Liver (tissue), 9 donors: ENCODE results near the gene IL3. TPM values are rescaled to one million over a fixed set of nuclear protein-coding genes. Genes with fewer than 3 reads are reported as not detected.

Experiments used
- DNase-seq: peaks from one replicate; pipeline ENCODE4 v3.0.0-alpha.2; 2017; ENCODE audit warnings: low spot score
- H3K27ac ChIP-seq, 2 donors: one replicate each; pipeline ENCODE4 v1.7.0; 2013; ENCODE audit warnings: inconsistent platforms in 2 of 2, low read length in 2 of 2, control low read depth in 1 of 2, low read depth in 1 of 2, mild to moderate bottlenecking in 1 of 2
- H3K27me3 ChIP-seq, 4 donors: one replicate each; pipeline versions ENCODE4 v1.6.1 to v1.7.0; 2013; ENCODE audit warnings: low read length in 3 of 4, inconsistent platforms in 1 of 4, mild to moderate bottlenecking in 1 of 4, moderate library complexity in 1 of 4; ENCODE audit not compliant: control insufficient read depth in 4 of 4, insufficient read depth in 4 of 4
- H3K36me3 ChIP-seq, 4 donors: one replicate each; pipeline versions ENCODE4 v1.6.1 to v1.7.0; 2013; ENCODE audit warnings: low read length in 3 of 4, mild to moderate bottlenecking in 3 of 4, low read depth in 1 of 4, moderate library complexity in 1 of 4; ENCODE audit not compliant: control insufficient read depth in 4 of 4, insufficient read depth in 3 of 4
- H3K4me1 ChIP-seq, 4 donors: one replicate each; pipeline versions ENCODE4 v1.6.1 to v1.7.0; 2013; ENCODE audit warnings: low read length in 3 of 4, mild to moderate bottlenecking in 3 of 4, moderate library complexity in 1 of 4; ENCODE audit not compliant: control insufficient read depth in 4 of 4, insufficient read depth in 4 of 4
- H3K4me3 ChIP-seq, 3 donors: one replicate each; pipeline versions ENCODE4 v1.6.1 to v1.7.0; 2013; ENCODE audit warnings: low read length in 3 of 3, control low read depth in 1 of 3, low read depth in 1 of 3, mild to moderate bottlenecking in 1 of 3
- H3K9ac ChIP-seq, 2 donors: one replicate each; pipeline ENCODE4 v1.7.0; 2013; ENCODE audit warnings: low read length in 2 of 2, mild to moderate bottlenecking in 2 of 2, moderate library complexity in 2 of 2, control low read depth in 1 of 2, low read depth in 1 of 2
- H3K9me3 ChIP-seq, 4 donors: one replicate each; pipeline versions ENCODE4 v1.6.1 to v1.7.0; 2013; ENCODE audit warnings: low read length in 3 of 4; ENCODE audit not compliant: control insufficient read depth in 4 of 4
- ATF3 ChIP-seq: IDR thresholded peaks from 2 replicates; pipeline ENCODE4 v1.6.1; 2016; ENCODE audit warnings: antibody characterized with exemption
- CTCF ChIP-seq: fragments of 150-350 bp; IDR thresholded peaks from 2 replicates; pipeline ENCODE4 v1.5.1; 2017; ENCODE audit warnings: improper control_type of control experiment, low read depth, low read length; ENCODE audit not compliant: missing input control
- FOXA1 ChIP-seq: IDR thresholded peaks from 2 replicates; pipeline ENCODE4 v1.6.1; 2016; ENCODE audit warnings: antibody characterized with exemption
- FOXA2 ChIP-seq: IDR thresholded peaks from 2 replicates; pipeline ENCODE4 v1.6.1; 2016; ENCODE audit warnings: antibody characterized with exemption
- HNF4A ChIP-seq, 2 donors: conservative IDR thresholded peaks; 2 replicates each; pipeline ENCODE4 v1.6.1; 2016; ENCODE audit warnings: antibody characterized with exemption in 2 of 2, mild to moderate bottlenecking in 2 of 2
- HNF4G ChIP-seq: IDR thresholded peaks from 2 replicates; pipeline ENCODE4 v1.6.1; 2016; ENCODE audit warnings: antibody characterized with exemption
- NR2F2 ChIP-seq: IDR thresholded peaks from 2 replicates; pipeline ENCODE4 v1.6.1; 2016; ENCODE audit warnings: antibody characterized with exemption
- RAD21 ChIP-seq, 2 donors: IDR thresholded peaks; 2 replicates each; pipeline ENCODE4 v1.6.1; 2016; ENCODE audit warnings: antibody characterized with exemption in 2 of 2, mild to moderate bottlenecking in 2 of 2
- REST ChIP-seq: IDR thresholded peaks from 2 replicates; pipeline ENCODE4 v1.6.1; 2016; ENCODE audit warnings: antibody characterized with exemption, mild to moderate bottlenecking
- RXRA ChIP-seq, 2 donors: IDR thresholded peaks; 2 replicates each; pipeline ENCODE4 v1.6.1; 2017 to 2018; ENCODE audit warnings: antibody characterized with exemption in 2 of 2, mild to moderate bottlenecking in 1 of 2
- SP1 ChIP-seq: IDR thresholded peaks from 2 replicates; pipeline ENCODE4 v1.6.1; 2018; ENCODE audit warnings: antibody characterized with exemption, mild to moderate bottlenecking
- TAF1 ChIP-seq: conservative IDR thresholded peaks from 2 replicates; pipeline ENCODE4 v1.6.1; 2016; ENCODE audit warnings: antibody characterized with exemption, mild to moderate bottlenecking
- YY1 ChIP-seq: IDR thresholded peaks from 2 replicates; pipeline ENCODE4 v1.6.1; 2016; ENCODE audit warnings: antibody characterized with exemption, mild to moderate bottlenecking
- WGBS: extraction: QIAGEN DNeasy Blood & Tissue Kit; methylation state at CpG from one replicate; pipeline ENCODE4 v1.1.7; 2013; 5-methylcytosine and 5-hydroxymethylcytosine counted together
- polyA plus RNA-seq, 2 donors: library from polyadenylated mRNA; stranded (reverse) in 1 of 2; unstranded in 1 of 2; fragments of 200-250 nt in 1 of 2; fragments of >200 nt in 1 of 2; fragmentation: Nextera tagmentation in 1 of 2; extraction: Ambion mirVana in 1 of 2; gene quantifications; one replicate each; pipeline versions ENCODE4 v1.2.1 to v1.2.3, GENCODE V29; 2013 to 2015
- total RNA-seq, 2 donors: library from RNA; depleted of rRNA; stranded (reverse); fragments of >200 nt; gene quantifications; one replicate each; pipeline ENCODE4 v1.2.3, GENCODE V29; 2014
- TF ChIP-seq, protein P1 (sequence below): IDR thresholded peaks from 2 replicates; pipeline ENCODE4 v1.6.1; 2016; ENCODE audit warnings: antibody characterized with exemption
- TF ChIP-seq, protein P2 (sequence below): IDR thresholded peaks from 2 replicates; pipeline ENCODE4 v1.6.1; 2016; ENCODE audit warnings: antibody characterized with exemption
- donor health status: healthy.
- donor health status: healthy.
- donor health status: healthy.
- donor health status: healthy.
- donor health status: healthy.

Gene IL3
- total and polyA plus RNA-seq, 4 donors: not detected

- Histone ChIP-seq H3K27ac (no peak overlapping the region), H3K9ac (no peak overlapping the region), H3K36me3 (no peaks in the 10 kb centered on the region), H3K9me3 (no peaks in the 10 kb centered on the region), H3K4me1 (no peaks in the 10 kb centered on the region), H3K27me3 (no peaks in the 10 kb centered on the region), H3K4me3 (no peak overlapping the region)
- DNase-seq: peak; percentile 25
- TF ChIP-seq SP1: no peak
- no peak for TF ChIP-seq HNF4A (conservative IDR thresholded peaks at IDR 0.05)
- TF ChIP-seq TAF1: no peak
- TF ChIP-seq ATF3: no peak
- TF ChIP-seq FOXA2: no peak
- TF ChIP-seq YY1: no peak
- 87% methylated on average over 9 of the region's 9 CpGs for WGBS
These were observed 9.5 kb upstream of the IL3 start for GRCh38 chr5:132050661-132051552.

DNA sequence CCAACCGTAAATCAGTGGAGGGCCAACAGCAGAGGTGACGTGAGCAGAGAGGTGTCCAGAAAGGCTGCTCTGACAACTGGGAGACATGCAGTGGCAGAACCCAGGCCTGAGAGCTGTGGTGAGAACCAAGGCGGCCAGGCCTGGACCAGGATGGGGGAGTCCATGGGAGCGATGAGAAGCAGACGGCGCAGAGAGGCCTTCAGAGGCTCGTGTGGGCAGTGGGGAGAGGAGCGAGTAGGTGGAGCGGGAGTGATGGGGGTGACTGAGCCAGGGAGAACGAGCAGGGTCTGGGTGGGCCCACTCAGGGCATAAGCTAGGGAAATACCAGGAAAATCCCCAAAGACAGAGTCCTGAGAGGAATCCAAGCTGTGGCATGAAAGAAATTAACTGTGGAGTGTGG is 7.9 kb upstream of the IL3 start:
- H3K4me1 ChIP-seq: no peaks in the 10 kb centered on the region
- H3K36me3 ChIP-seq: no peaks in the 10 kb centered on the region
- TF ChIP-seq SP1 (no peak), HNF4G (no peak), RAD21 (IDR thresholded peaks at IDR 0.05) (no peak), TAF1 (no peak), ATF3 (no peak), CTCF (no peak), FOXA1 (no peak)
- WGBS: 85% methylated on average over 10 of the region's 10 CpGs
- H3K27me3 ChIP-seq: no peaks in the 10 kb centered on the region
- H3K9me3 ChIP-seq: no peaks in the 10 kb centered on the region
- DNase-seq: peak; percentile 10
- no peak overlapping the region for H3K4me3 ChIP-seq
- no peak overlapping the region for H3K27ac ChIP-seq
- H3K9ac ChIP-seq: no peak overlapping the region

DNA sequence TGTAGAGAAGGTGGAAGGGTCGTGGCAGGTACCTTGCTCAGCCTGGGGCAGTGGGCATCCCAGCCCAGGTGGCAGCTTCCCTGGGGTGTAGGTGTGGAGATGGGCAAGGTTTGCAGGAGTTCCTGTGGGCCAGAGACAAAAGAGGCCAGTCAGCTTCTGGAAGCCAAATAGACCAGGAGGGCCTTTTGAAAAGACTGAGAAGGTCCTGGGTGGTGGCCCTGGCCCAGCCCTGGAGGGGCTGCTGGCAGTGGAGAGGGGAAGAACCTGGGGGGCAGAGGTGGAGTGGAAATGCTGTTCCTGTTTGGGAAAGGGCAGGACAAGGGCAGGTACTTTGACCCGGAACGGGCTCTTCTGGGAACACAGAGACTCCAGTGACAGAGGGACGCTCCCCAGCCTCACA is 7.0 kb upstream of the IL3 start:
- 83% methylated on average over 4 of the region's 4 CpGs for WGBS
- Histone ChIP-seq H3K4me1 (no peaks in the 10 kb centered on the region), H3K4me3 (no peak overlapping the region), H3K36me3 (no peaks in the 10 kb centered on the region), H3K9ac (no peak overlapping the region), H3K27me3 (no peaks in the 10 kb centered on the region), H3K9me3 (no peaks in the 10 kb centered on the region), H3K27ac (no peak overlapping the region)
- peak; percentile 22 for DNase-seq
- TF ChIP-seq NR2F2: no peak
- TF ChIP-seq CTCF: no peak
- TF ChIP-seq, protein P1, sequence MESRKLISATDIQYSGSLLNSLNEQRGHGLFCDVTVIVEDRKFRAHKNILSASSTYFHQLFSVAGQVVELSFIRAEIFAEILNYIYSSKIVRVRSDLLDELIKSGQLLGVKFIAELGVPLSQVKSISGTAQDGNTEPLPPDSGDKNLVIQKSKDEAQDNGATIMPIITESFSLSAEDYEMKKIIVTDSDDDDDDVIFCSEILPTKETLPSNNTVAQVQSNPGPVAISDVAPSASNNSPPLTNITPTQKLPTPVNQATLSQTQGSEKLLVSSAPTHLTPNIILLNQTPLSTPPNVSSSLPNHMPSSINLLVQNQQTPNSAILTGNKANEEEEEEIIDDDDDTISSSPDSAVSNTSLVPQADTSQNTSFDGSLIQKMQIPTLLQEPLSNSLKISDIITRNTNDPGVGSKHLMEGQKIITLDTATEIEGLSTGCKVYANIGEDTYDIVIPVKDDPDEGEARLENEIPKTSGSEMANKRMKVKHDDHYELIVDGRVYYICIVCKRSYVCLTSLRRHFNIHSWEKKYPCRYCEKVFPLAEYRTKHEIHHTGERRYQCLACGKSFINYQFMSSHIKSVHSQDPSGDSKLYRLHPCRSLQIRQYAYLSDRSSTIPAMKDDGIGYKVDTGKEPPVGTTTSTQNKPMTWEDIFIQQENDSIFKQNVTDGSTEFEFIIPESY: no peak
- TF ChIP-seq FOXA2: no peak
- TF ChIP-seq ATF3: no peak
- TF ChIP-seq RXRA (IDR thresholded peaks at IDR 0.05): no peak
- no peak for TF ChIP-seq TAF1
- TF ChIP-seq, protein P2, sequence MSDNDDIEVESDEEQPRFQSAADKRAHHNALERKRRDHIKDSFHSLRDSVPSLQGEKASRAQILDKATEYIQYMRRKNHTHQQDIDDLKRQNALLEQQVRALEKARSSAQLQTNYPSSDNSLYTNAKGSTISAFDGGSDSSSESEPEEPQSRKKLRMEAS: no peak
- TF ChIP-seq HNF4A (conservative IDR thresholded peaks at IDR 0.05): no peak
- no peak for TF ChIP-seq REST
